OCI-LY1 (cell line): Measurements from ENCODE around the gene DHRS1.

Source experiments
- H2AFZ ChIP-seq: fragments of 200-600 bp; sonication (generic), shearing (Covaris generic); 2 replicates; pipeline ENCODE4 v1.6.0; 2014; ENCODE audit warnings: antibody characterized with exemption, mild to moderate bottlenecking, low read length
- H3F3A ChIP-seq: fragments of 200-600 bp; sonication (generic), shearing (Covaris generic); 2 replicates; pipeline ENCODE4 v1.6.0; 2014; ENCODE audit warnings: mild to moderate bottlenecking, antibody characterized with exemption, low read length, moderate library complexity; ENCODE audit not compliant: insufficient read depth
- H3K27ac ChIP-seq: fragments of 200-600 bp; sonication (generic); 2 replicates; pipeline ENCODE4 v1.5.1; 2014; ENCODE audit warnings: low read length, mixed run types, mild to moderate bottlenecking, low read depth; ENCODE audit not compliant: poor library complexity, severe bottlenecking
- H3K27me3 ChIP-seq: fragments of 200-600 bp; sonication (generic); 2 replicates; pipeline ENCODE4 v1.6.0; 2014; ENCODE audit warnings: antibody characterized with exemption, mild to moderate bottlenecking, low read length, moderate library complexity; ENCODE audit not compliant: insufficient read depth
- H3K36me3 ChIP-seq: fragments of 200-600 bp; sonication (generic); 2 replicates; pipeline ENCODE4 v1.6.1; 2014; ENCODE audit warnings: mild to moderate bottlenecking, antibody characterized with exemption, low read length, moderate library complexity, mixed read lengths; ENCODE audit not compliant: insufficient read depth
- H3K4me1 ChIP-seq: fragments of 200-600 bp; sonication (generic); 2 replicates; pipeline ENCODE4 v1.5.1; 2014; ENCODE audit warnings: mild to moderate bottlenecking, low read length, moderate library complexity; ENCODE audit not compliant: insufficient read depth, severe bottlenecking
- H3K4me2 ChIP-seq: fragments of 200-600 bp; sonication (generic), shearing (Covaris generic); 2 replicates; pipeline ENCODE4 v1.6.1; 2014; ENCODE audit warnings: low read length
- H3K4me3 ChIP-seq: fragments of 200-600 bp; sonication (generic); 2 replicates; pipeline ENCODE4 v1.5.1; 2014; ENCODE audit warnings: low read length, low read depth, mild to moderate bottlenecking, mixed read lengths; ENCODE audit not compliant: poor library complexity, severe bottlenecking
- H3K79me2 ChIP-seq: fragments of 200-600 bp; shearing (Covaris generic); 2 replicates; pipeline ENCODE4 v1.6.1; 2016; ENCODE audit warnings: mixed run types, low read length, mixed read lengths; ENCODE audit not compliant: insufficient read depth
- H3K9ac ChIP-seq: fragments of 200-600 bp; sonication (generic), shearing (Covaris generic); 2 replicates; pipeline ENCODE4 v1.6.1; 2014; ENCODE audit warnings: mild to moderate bottlenecking, low read length, mixed read lengths
- H3K9me2 ChIP-seq: fragments of 200-600 bp; sonication (generic), shearing (Covaris generic); 2 replicates; pipeline ENCODE4 v1.6.1; 2014; ENCODE audit warnings: low read depth, mild to moderate bottlenecking, low read length, mixed read lengths
- H3K9me3 ChIP-seq: fragments of 200-600 bp; shearing (Covaris generic); 2 replicates; pipeline ENCODE4 v1.6.1; 2014; ENCODE audit warnings: low read length, mixed read lengths
- H4K20me1 ChIP-seq: fragments of 200-600 bp; sonication (generic), shearing (Covaris generic); 2 replicates; pipeline ENCODE4 v1.6.0; 2016; ENCODE audit warnings: mild to moderate bottlenecking, low read length; ENCODE audit not compliant: insufficient read depth
- CTCF ChIP-seq: fragments of 200-600 bp; sonication (generic), shearing (Covaris generic); IDR thresholded peaks from 2 replicates; pipeline ENCODE4 v1.5.1; 2017; ENCODE audit warnings: mild to moderate bottlenecking, antibody characterized with exemption, low read length, moderate library complexity, mixed read lengths
- EZH2 ChIP-seq: fragments of 200-600 bp; sonication (generic), shearing (Covaris generic); IDR thresholded peaks from 2 replicates; pipeline ENCODE4 v1.8.0; 2017; ENCODE audit warnings: borderline replicate concordance, mixed run types, mild to moderate bottlenecking, antibody characterized with exemption, low read length, moderate library complexity, mixed read lengths

DHRS1 gene

GRCh38 chr14:24337144-24337823 lies 37.7 kb upstream of the DHRS1 start:
- Histone ChIP-seq H4K20me1 (no peaks in the 10 kb centered on the region), H3K4me3 (no peak overlapping the region), H3K9me3 (no peaks in the 10 kb centered on the region), H3K27me3 (no peaks in the 10 kb centered on the region), H3K79me2 (no peaks in the 10 kb centered on the region), H3K4me1 (peaks cover 34% of the 10 kb centered on the region), H3K9me2 (no peaks in the 10 kb centered on the region), H3K9ac (no peak overlapping the region), H3K4me2 (no peak overlapping the region), H2AFZ (no peak overlapping the region), H3F3A (no peaks in the 10 kb centered on the region), H3K27ac (no peak overlapping the region), H3K36me3 (peaks cover 19% of the 10 kb centered on the region; the same call in 1 of the 2 replicates)
- TF ChIP-seq CTCF (no peak), EZH2 (no peak)

- H2AFZ ChIP-seq: no peak overlapping the region
- no peak overlapping the region for H3K9ac ChIP-seq
- H3K4me2 ChIP-seq: no peak overlapping the region
- TF ChIP-seq EZH2: no peak
- TF ChIP-seq CTCF: no peak
- no peaks in the 10 kb centered on the region for H3K9me2 ChIP-seq
- H3K79me2 ChIP-seq: no peaks in the 10 kb centered on the region
- H3K4me1 ChIP-seq: peaks cover 40% of the 10 kb centered on the region
- no peaks in the 10 kb centered on the region for H3K9me3 ChIP-seq
- H3K27ac ChIP-seq: no peak overlapping the region
- H3K36me3 ChIP-seq: peaks cover 19% of the 10 kb centered on the region; the same call in 1 of the 2 replicates
- H3K27me3 ChIP-seq: 0 out of 2 replicates have a peak, but pooled peaks cover 5% of the 10 kb centered on the region
- H4K20me1 ChIP-seq: no peaks in the 10 kb centered on the region
- no peaks in the 10 kb centered on the region for H3F3A ChIP-seq
- H3K4me3 ChIP-seq: no peak overlapping the region
Measured at GRCh38 chr14:24335461-24336171, 36.0 kb upstream of the DHRS1 start.

GRCh38 chr14:24334431-24335291 lies 35.1 kb upstream of the DHRS1 start, which contains the start of gene ADCY4:
ADCY4 (minus strand) TSS chr14:24335071; CDS start chr14:24334652, 419 bp downstream.
- Histone ChIP-seq H3K9ac (no peak within 1 kb of the TSS), H2AFZ (no peak within 1 kb of the TSS), H3K27me3 (0 out of 2 replicates have a peak, but pooled peaks cover 5% of the 10 kb centered on the region), H3K4me3 (no peak within 1 kb of the TSS), H3K9me3 (no peaks in the 10 kb centered on the region), H3F3A (no peaks in the 10 kb centered on the region), H3K4me2 (peak within 1 kb of the TSS; percentile 41; the same call in 1 of the 2 replicates), H3K9me2 (no peaks in the 10 kb centered on the region), H3K79me2 (no peaks in the 10 kb centered on the region), H3K4me1 (peaks cover 35% of the 10 kb centered on the region), H3K27ac (no peak within 1 kb of the TSS), H3K36me3 (peaks cover 19% of the 10 kb centered on the region; the same call in 1 of the 2 replicates), H4K20me1 (no peaks in the 10 kb centered on the region)
- TF ChIP-seq CTCF (no peak), EZH2 (no peak)
